ENCODE results near the gene MYH14. TPM values are rescaled to one million over a fixed set of nuclear protein-coding genes. Genes with fewer than 3 reads are reported as not detected.
A peak's percentile ranks its signal among the peaks of the same experiment; 100 is the strongest.

Gene MYH14
- total and polyA plus RNA-seq, 9 of the 15 experiments (the other 6 are each of a cell fraction or from before 2014, with no cell fraction given), result 0.04 to 0.86 (median 0.19) TPM; not detected in 2

GRCh38 chr19:50325310-50326100 is 122.1 kb downstream of the MYH14 start (continued):
- TF ChIP-seq KLF13 (tag; IDR thresholded peaks at IDR 0.05; ENCODE audit: borderline replicate concordance, low read depth), result peak; percentile 34; the same call in 1 of the 2 replicates
- TF ChIP-seq HMGXB4 (CRISPR knock-in tag; IDR thresholded peaks at IDR 0.05), result no peak
- TF ChIP-seq MCM2 (IDR thresholded peaks at IDR 0.05; ENCODE audit: low read depth), result no peak
- no peak for TF ChIP-seq EZH2 (IDR thresholded peaks at IDR 0.05; ENCODE audit: borderline replicate concordance, low read depth, low read length)
- peak; percentile 66 to 74 for TF ChIP-seq MAZ (CRISPR knock-in tag; conservative IDR thresholded peaks at IDR 0.05 in 1 of 2, IDR thresholded peaks at IDR 0.05 in 1 of 2)
- TF ChIP-seq MXD1 (CRISPR knock-in tag; IDR thresholded peaks at IDR 0.05; ENCODE audit: borderline replicate concordance, poor library complexity, severe bottlenecking), result no peak

Data from K562 (cell line).